GM23338 (cell line): ENCODE data around the gene KDM4B. TPM values are rescaled to one million over a fixed set of nuclear protein-coding genes. Genes with fewer than 3 reads are reported as not detected.

ENCODE experiments used
- ATAC-seq: fragments of 200-7000 bp; cut with Tn5 transposase; 3 replicates; pipeline ENCODE4 v1.9.1; 2020
- DNase-seq: peaks from one replicate; pipeline ENCODE4 v3.0.0-alpha.2; 2015; ENCODE audit warnings: low spot score
- H2AFZ ChIP-seq: fragments of 200-600 bp; sonication (generic); 2 replicates; pipeline ENCODE4 v1.8.0; 2016; ENCODE audit warnings: antibody characterized with exemption, mild to moderate bottlenecking, moderate library complexity
- H3F3A ChIP-seq: fragments of 200-600 bp; sonication (generic); replicated peaks from 2 replicates; pipeline ENCODE4 v1.8.0; 2017; ENCODE audit warnings: antibody characterized with exemption, mixed run types, low read depth
- H3K27ac ChIP-seq: fragments of 200-600 bp; sonication (generic); 2 replicates; pipeline ENCODE4 v1.6.1; 2016; ENCODE audit warnings: low read depth
- H3K27me3 ChIP-seq: fragments of 200-600 bp; sonication (generic); 2 replicates; pipeline ENCODE4 v1.8.0; 2016; ENCODE audit warnings: mild to moderate bottlenecking, mixed run types, moderate library complexity; ENCODE audit not compliant: insufficient read depth
- H3K36me3 ChIP-seq: fragments of 200-600 bp; sonication (generic); 2 replicates; pipeline ENCODE4 v1.8.0; 2016; ENCODE audit warnings: mild to moderate bottlenecking; ENCODE audit not compliant: insufficient read depth
- H3K4me1 ChIP-seq: fragments of 200-600 bp; sonication (generic); 2 replicates; pipeline ENCODE4 v1.8.0; 2016; ENCODE audit warnings: mild to moderate bottlenecking, moderate library complexity; ENCODE audit not compliant: insufficient read depth
- H3K4me2 ChIP-seq: fragments of 200-600 bp; sonication (generic); 2 replicates; pipeline ENCODE4 v1.7.1; 2017; ENCODE audit warnings: mixed run types
- H3K4me3 ChIP-seq: fragments of 200-600 bp; sonication (generic); 2 replicates; pipeline ENCODE4 v1.6.1; 2016; ENCODE audit warnings: mixed run types
- H3K79me2 ChIP-seq: fragments of 200-600 bp; sonication (generic); replicated peaks from 2 replicates; pipeline ENCODE4 v1.8.0; 2017; ENCODE audit warnings: mild to moderate bottlenecking; ENCODE audit not compliant: insufficient read depth
- H3K9me2 ChIP-seq: fragments of 200-600 bp; sonication (generic); 2 replicates; pipeline ENCODE4 v1.8.0; 2017; ENCODE audit not compliant: insufficient read depth
- H4K20me1 ChIP-seq: fragments of 200-600 bp; sonication (generic); replicated peaks from 2 replicates; pipeline ENCODE4 v1.8.0; 2017; ENCODE audit warnings: mild to moderate bottlenecking; ENCODE audit not compliant: insufficient read depth
- H3K27ac Mint-ChIP-seq: 2 replicates; pipeline ENCODE4 v1.8.0; 2020; ENCODE audit warnings: inconsistent platforms, mild to moderate bottlenecking, moderate library complexity, mixed read lengths
- H3K27me3 Mint-ChIP-seq: 3 replicates; pipeline ENCODE4 v1.8.0; 2022; ENCODE audit warnings: low read depth, mild to moderate bottlenecking, moderate library complexity, mixed read lengths, inconsistent platforms; ENCODE audit not compliant: insufficient read depth, poor library complexity
- H3K36me3 Mint-ChIP-seq: 3 replicates; pipeline ENCODE4 v1.8.0; 2021; ENCODE audit warnings: low read depth, mild to moderate bottlenecking, inconsistent platforms, moderate library complexity, mixed read lengths
- H3K4me1 Mint-ChIP-seq: 3 replicates; pipeline ENCODE4 v1.8.0; 2020; ENCODE audit warnings: mild to moderate bottlenecking, inconsistent platforms, mixed read lengths
- H3K4me3 Mint-ChIP-seq: 3 replicates; pipeline ENCODE4 v1.8.0; 2021; ENCODE audit warnings: moderate library complexity, mild to moderate bottlenecking, inconsistent platforms, mixed read lengths
- H3K9me3 Mint-ChIP-seq: 3 replicates; pipeline ENCODE4 v1.8.0; 2020; ENCODE audit warnings: moderate library complexity, mild to moderate bottlenecking, inconsistent platforms, mixed read lengths
- CREB1 ChIP-seq: fragments of 250-450 bp; sonication (Bioruptor Pico); IDR thresholded peaks from 2 replicates; pipeline ENCODE4 v1.5.0; 2020; ENCODE audit warnings: low read depth, mild to moderate bottlenecking, moderate library complexity
- EZH2 ChIP-seq: fragments of 200-600 bp; sonication (generic); IDR thresholded peaks from one replicate; pipeline ENCODE4 v1.8.0; 2017; ENCODE audit warnings: antibody characterized with exemption, mild to moderate bottlenecking, low read depth; ENCODE audit not compliant: unreplicated experiment
- EZH2phosphoT487 ChIP-seq: fragments of 200-600 bp; sonication (generic); IDR thresholded peaks from one replicate; pipeline ENCODE4 v1.8.1; 2018; ENCODE audit warnings: antibody characterized with exemption; ENCODE audit not compliant: unreplicated experiment
- JUNB ChIP-seq: IDR thresholded peaks from one replicate; pipeline ENCODE4 v1.6.1; 2016; ENCODE audit warnings: antibody characterized with exemption; ENCODE audit not compliant: unreplicated experiment
- POLR2AphosphoS5 ChIP-seq: IDR thresholded peaks from 2 replicates; pipeline ENCODE4 v1.6.1; 2016; ENCODE audit warnings: antibody characterized with exemption, low read depth
- ZNF114 ChIP-seq: fragments of 250-450 bp; sonication (Bioruptor Pico); IDR thresholded peaks from 2 replicates; pipeline ENCODE4 v1.5.0; 2020; ENCODE audit warnings: mild to moderate bottlenecking, moderate library complexity
- polyA plus RNA-seq: library from polyadenylated mRNA; unstranded; fragments of >200 nt; fragmentation: Nextera tagmentation; extraction: Ambion mirVana; gene quantifications from 2 replicates; pipeline ENCODE4 v1.2.1, GENCODE V29; 2016
- total RNA-seq: library from RNA; depleted of rRNA; stranded (reverse); fragments of >200 nt; shearing (Covaris generic); gene quantifications from 2 replicates; pipeline ENCODE4 v1.2.3, GENCODE V29; 2014
- TF ChIP-seq, protein P1 (sequence below), 2 experiments: fragments of 200-600 bp in 1 of 2; sonication (generic) in 1 of 2; conservative IDR thresholded peaks; 2 replicates each; pipeline versions ENCODE4 v1.5.1 to v1.6.1; 2016 to 2017; ENCODE audit warnings: antibody characterized with exemption in 2 of 2, low read depth in 2 of 2, mild to moderate bottlenecking in 2 of 2, moderate library complexity in 1 of 2
- TF ChIP-seq, protein P2 (sequence below): IDR thresholded peaks from one replicate; pipeline ENCODE4 v1.6.1; 2018; ENCODE audit warnings: antibody characterized with exemption; ENCODE audit not compliant: unreplicated experiment
- TF ChIP-seq, protein P3 (sequence below): IDR thresholded peaks from 2 replicates; pipeline ENCODE4 v1.6.1; 2016; ENCODE audit warnings: antibody characterized with exemption

The KDM4B gene
- total and polyA plus RNA-seq, 2 experiments from 2014 or later = 9.1 to 27.6 TPM

DNA sequence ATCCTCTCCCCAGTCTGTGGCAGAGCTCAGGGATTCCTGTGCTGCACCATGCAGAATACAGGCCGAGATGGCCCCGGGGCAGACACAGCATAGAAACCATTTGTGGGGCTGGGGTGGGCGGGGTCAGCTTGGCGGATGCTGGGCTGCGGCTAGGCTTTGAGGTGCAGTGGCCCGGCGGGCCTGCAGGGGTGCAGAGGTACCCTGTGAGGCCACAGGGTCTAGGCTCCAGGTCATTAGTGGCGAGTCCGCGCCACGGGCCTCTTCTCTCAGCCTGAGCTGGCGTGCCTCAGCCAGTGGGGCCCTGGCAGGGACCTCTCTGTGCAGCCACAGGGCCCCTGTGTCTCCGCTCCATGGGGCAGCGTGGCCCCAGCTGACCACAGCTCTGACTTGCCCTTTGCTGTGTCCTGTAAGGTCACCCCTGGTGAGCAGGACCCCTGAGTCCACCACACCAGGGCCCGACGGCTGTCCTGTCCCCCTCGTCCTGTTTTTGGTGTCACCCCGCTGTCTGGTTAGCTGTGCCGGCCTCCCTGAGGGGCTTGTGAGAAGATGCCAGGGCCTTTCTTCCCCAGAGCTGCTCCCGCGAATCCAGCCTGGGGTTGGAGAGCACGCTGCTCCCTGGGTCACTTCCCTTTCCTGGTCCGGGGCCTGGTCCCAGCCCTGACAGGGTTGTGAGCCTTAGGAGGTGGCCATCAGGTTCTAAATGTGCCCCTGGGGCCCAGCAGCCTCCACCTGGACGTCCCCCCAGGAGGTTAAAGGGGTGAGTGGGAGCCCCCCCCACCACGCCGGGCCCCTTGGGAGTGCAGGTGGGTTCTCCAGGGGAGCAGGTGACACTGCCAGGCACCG is 12.1 kb downstream of the KDM4B start:
- TF ChIP-seq, protein P1, sequence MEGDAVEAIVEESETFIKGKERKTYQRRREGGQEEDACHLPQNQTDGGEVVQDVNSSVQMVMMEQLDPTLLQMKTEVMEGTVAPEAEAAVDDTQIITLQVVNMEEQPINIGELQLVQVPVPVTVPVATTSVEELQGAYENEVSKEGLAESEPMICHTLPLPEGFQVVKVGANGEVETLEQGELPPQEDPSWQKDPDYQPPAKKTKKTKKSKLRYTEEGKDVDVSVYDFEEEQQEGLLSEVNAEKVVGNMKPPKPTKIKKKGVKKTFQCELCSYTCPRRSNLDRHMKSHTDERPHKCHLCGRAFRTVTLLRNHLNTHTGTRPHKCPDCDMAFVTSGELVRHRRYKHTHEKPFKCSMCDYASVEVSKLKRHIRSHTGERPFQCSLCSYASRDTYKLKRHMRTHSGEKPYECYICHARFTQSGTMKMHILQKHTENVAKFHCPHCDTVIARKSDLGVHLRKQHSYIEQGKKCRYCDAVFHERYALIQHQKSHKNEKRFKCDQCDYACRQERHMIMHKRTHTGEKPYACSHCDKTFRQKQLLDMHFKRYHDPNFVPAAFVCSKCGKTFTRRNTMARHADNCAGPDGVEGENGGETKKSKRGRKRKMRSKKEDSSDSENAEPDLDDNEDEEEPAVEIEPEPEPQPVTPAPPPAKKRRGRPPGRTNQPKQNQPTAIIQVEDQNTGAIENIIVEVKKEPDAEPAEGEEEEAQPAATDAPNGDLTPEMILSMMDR (conservative IDR thresholded peaks at IDR 0.05; ENCODE audit: low read depth in 2 of 2) = 0 out of 4 replicates have a peak, but pooled peaks have one; percentile 3 to 7
- TF ChIP-seq JUNB = no peak
- ATAC-seq (peak; percentile 79), DNase-seq (peak; percentile 72)
- Mint-ChIP-seq H3K9me3 (no peaks in the 10 kb centered on the region), H3K27me3 (peaks cover 11% of the 10 kb centered on the region), H3K4me3 (no peak overlapping the region), H3K36me3 (no peaks in the 10 kb centered on the region; the same call in 2 of the 3 replicates), H3K27ac (no peak overlapping the region), H3K4me1 (peaks cover 31% of the 10 kb centered on the region)
- no peak overlapping the region for H3K4me2 ChIP-seq
- H3K4me3 ChIP-seq = no peak overlapping the region
- 0 out of 2 replicates have a peak, but pooled peaks cover 3% of the 10 kb centered on the region for H3F3A ChIP-seq
- H3K4me1 ChIP-seq = no peaks in the 10 kb centered on the region
- no peak overlapping the region for H3K27ac ChIP-seq
- H3K79me2 ChIP-seq = peaks cover 98% of the 10 kb centered on the region
- no peaks in the 10 kb centered on the region for H3K9me2 ChIP-seq
- H3K36me3 ChIP-seq = no peaks in the 10 kb centered on the region
- H2AFZ ChIP-seq = no peak overlapping the region
- H3K27me3 ChIP-seq = no peaks in the 10 kb centered on the region
- H4K20me1 ChIP-seq = peaks cover 37% of the 10 kb centered on the region

GRCh38 chr19:4981681-4981958 is 12.7 kb downstream of the KDM4B start:
- Histone ChIP-seq H3K4me1 (no peaks in the 10 kb centered on the region), H3K79me2 (peaks cover 94% of the 10 kb centered on the region), H3K4me3 (no peak overlapping the region), H2AFZ (no peak overlapping the region), H3K4me2 (no peak overlapping the region), H3F3A (no peaks in the 10 kb centered on the region), H3K9me2 (no peaks in the 10 kb centered on the region), H4K20me1 (peaks cover 36% of the 10 kb centered on the region), H3K36me3 (no peaks in the 10 kb centered on the region), H3K27ac (no peak overlapping the region), H3K27me3 (no peaks in the 10 kb centered on the region)
- peaks cover 9% of the 10 kb centered on the region for H3K27me3 Mint-ChIP-seq
- no peak overlapping the region for H3K27ac Mint-ChIP-seq
- ATAC-seq (no peak), DNase-seq (no peak)
- H3K4me3 Mint-ChIP-seq = no peak overlapping the region
- H3K4me1 Mint-ChIP-seq = peaks cover 32% of the 10 kb centered on the region
- no peaks in the 10 kb centered on the region for H3K9me3 Mint-ChIP-seq
- H3K36me3 Mint-ChIP-seq = no peaks in the 10 kb centered on the region; the same call in 2 of the 3 replicates
- TF ChIP-seq JUNB (no peak), ZNF114 (CRISPR knock-in tag) (no peak), EZH2phosphoT487 (no peak), POLR2AphosphoS5 (no peak), CREB1 (CRISPR knock-in tag) (no peak), EZH2 (no peak)
- TF ChIP-seq, protein P2, sequence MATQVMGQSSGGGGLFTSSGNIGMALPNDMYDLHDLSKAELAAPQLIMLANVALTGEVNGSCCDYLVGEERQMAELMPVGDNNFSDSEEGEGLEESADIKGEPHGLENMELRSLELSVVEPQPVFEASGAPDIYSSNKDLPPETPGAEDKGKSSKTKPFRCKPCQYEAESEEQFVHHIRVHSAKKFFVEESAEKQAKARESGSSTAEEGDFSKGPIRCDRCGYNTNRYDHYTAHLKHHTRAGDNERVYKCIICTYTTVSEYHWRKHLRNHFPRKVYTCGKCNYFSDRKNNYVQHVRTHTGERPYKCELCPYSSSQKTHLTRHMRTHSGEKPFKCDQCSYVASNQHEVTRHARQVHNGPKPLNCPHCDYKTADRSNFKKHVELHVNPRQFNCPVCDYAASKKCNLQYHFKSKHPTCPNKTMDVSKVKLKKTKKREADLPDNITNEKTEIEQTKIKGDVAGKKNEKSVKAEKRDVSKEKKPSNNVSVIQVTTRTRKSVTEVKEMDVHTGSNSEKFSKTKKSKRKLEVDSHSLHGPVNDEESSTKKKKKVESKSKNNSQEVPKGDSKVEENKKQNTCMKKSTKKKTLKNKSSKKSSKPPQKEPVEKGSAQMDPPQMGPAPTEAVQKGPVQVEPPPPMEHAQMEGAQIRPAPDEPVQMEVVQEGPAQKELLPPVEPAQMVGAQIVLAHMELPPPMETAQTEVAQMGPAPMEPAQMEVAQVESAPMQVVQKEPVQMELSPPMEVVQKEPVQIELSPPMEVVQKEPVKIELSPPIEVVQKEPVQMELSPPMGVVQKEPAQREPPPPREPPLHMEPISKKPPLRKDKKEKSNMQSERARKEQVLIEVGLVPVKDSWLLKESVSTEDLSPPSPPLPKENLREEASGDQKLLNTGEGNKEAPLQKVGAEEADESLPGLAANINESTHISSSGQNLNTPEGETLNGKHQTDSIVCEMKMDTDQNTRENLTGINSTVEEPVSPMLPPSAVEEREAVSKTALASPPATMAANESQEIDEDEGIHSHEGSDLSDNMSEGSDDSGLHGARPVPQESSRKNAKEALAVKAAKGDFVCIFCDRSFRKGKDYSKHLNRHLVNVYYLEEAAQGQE = no peak
- TF ChIP-seq, protein P3, sequence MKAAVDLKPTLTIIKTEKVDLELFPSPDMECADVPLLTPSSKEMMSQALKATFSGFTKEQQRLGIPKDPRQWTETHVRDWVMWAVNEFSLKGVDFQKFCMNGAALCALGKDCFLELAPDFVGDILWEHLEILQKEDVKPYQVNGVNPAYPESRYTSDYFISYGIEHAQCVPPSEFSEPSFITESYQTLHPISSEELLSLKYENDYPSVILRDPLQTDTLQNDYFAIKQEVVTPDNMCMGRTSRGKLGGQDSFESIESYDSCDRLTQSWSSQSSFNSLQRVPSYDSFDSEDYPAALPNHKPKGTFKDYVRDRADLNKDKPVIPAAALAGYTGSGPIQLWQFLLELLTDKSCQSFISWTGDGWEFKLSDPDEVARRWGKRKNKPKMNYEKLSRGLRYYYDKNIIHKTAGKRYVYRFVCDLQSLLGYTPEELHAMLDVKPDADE = no peak
- TF ChIP-seq, protein P1 (conservative IDR thresholded peaks at IDR 0.05; ENCODE audit: low read depth in 2 of 2) = no peak
